ENCODE results near the gene GIT1. TPM values are rescaled to one million over a fixed set of nuclear protein-coding genes. Genes with fewer than 3 reads are reported as not detected.

Gene GIT1
- total RNA-seq, 1 donor from 2014 or later: 96.5 TPM

GRCh38 chr17:29590411-29591145 is 1.1 kb upstream of the GIT1 start:
- TF ChIP-seq CTCF (conservative IDR thresholded peaks at IDR 0.05): no peak
- Mint-ChIP-seq H3K4me1 (peaks cover 56% of the 10 kb centered on the region), H3K9me3 (no peaks in the 10 kb centered on the region), H3K4me3 (peak overlapping the region; percentile 94), H3K27ac (ENCODE audit: unreplicated experiment) (peak overlapping the region; percentile 95), H3K27me3 (ENCODE audit: low read depth) (no peaks in the 10 kb centered on the region), H3K36me3 (ENCODE audit: low read depth) (no peaks in the 10 kb centered on the region)
- no peak for DNase-seq (ENCODE audit: low read depth, low spot score)

GRCh38 chr17:29588562-29589411 is 661 bp downstream of the GIT1 start:
- Mint-ChIP-seq H3K4me1 (peaks cover 62% of the 10 kb centered on the region), H3K36me3 (ENCODE audit: low read depth) (no peaks in the 10 kb centered on the region), H3K27me3 (ENCODE audit: low read depth) (no peaks in the 10 kb centered on the region), H3K27ac (ENCODE audit: unreplicated experiment) (no peak overlapping the region), H3K4me3 (peak overlapping the region; percentile 98), H3K9me3 (no peaks in the 10 kb centered on the region)
- DNase-seq (ENCODE audit: low read depth, low spot score): no peak
- no peak for TF ChIP-seq CTCF (conservative IDR thresholded peaks at IDR 0.05)

DNA sequence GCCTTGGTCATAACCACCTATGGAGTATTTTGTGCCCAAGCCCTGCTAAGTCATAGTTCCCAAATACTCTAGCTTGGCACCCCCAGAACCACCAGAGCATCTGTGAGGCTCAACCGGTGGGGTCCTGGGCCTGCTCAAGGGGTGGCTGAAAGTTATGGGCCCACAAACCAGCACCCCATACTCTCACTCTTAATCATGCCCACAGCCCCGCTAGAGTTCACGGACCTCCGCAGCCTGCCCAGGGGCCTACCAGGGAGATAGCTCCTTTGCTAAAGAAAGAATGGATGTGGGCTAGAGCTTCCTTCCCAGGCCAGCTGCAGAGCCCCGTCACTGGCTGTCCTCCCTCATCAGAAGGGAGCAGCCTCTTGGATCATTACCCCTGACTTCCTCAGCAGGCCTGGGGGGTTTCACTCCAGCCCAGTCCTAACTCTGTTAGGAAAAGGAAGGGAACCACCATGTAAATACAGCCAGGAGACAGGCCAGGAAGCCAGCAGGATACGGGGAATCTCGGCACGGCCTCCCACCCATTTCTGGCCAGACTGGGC is 1.4 kb downstream of the GIT1 start:
- no peaks in the 10 kb centered on the region for H3K9me3 Mint-ChIP-seq
- no peaks in the 10 kb centered on the region for H3K36me3 Mint-ChIP-seq (ENCODE audit: low read depth)
- H3K27me3 Mint-ChIP-seq (ENCODE audit: low read depth): no peaks in the 10 kb centered on the region
- peaks cover 65% of the 10 kb centered on the region for H3K4me1 Mint-ChIP-seq
- peak overlapping the region; percentile 98 for H3K4me3 Mint-ChIP-seq
- no peak for TF ChIP-seq CTCF (conservative IDR thresholded peaks at IDR 0.05)
- no peak overlapping the region for H3K27ac Mint-ChIP-seq (ENCODE audit: unreplicated experiment)
- no peak for DNase-seq (ENCODE audit: low read depth, low spot score)

DNA sequence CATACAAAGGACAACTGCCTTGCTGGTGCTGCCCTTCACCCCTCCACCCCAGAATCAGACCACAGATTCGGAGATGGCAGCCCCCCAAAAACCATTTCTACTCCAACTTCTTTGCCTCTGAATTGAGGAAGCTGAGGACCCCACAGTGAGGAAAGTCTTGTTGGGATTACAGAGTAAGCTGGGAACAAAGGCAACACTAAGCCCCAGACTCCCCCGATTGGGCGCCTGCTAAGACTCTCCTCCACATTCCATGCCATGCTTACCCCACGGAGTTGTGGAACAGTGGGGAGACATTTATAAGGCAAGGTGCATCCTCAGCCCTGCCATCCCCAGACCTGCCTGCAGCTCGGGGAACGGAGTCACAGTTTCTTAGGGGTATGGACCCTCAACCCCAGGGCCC is 1.9 kb downstream of the GIT1 start:
- Mint-ChIP-seq H3K4me3 (peak overlapping the region; percentile 98), H3K9me3 (no peaks in the 10 kb centered on the region), H3K4me1 (peaks cover 62% of the 10 kb centered on the region), H3K27ac (ENCODE audit: unreplicated experiment) (no peak overlapping the region), H3K36me3 (ENCODE audit: low read depth) (no peaks in the 10 kb centered on the region), H3K27me3 (ENCODE audit: low read depth) (no peaks in the 10 kb centered on the region)
- TF ChIP-seq CTCF (conservative IDR thresholded peaks at IDR 0.05): no peak
- DNase-seq (ENCODE audit: low read depth, low spot score): no peak

DNA sequence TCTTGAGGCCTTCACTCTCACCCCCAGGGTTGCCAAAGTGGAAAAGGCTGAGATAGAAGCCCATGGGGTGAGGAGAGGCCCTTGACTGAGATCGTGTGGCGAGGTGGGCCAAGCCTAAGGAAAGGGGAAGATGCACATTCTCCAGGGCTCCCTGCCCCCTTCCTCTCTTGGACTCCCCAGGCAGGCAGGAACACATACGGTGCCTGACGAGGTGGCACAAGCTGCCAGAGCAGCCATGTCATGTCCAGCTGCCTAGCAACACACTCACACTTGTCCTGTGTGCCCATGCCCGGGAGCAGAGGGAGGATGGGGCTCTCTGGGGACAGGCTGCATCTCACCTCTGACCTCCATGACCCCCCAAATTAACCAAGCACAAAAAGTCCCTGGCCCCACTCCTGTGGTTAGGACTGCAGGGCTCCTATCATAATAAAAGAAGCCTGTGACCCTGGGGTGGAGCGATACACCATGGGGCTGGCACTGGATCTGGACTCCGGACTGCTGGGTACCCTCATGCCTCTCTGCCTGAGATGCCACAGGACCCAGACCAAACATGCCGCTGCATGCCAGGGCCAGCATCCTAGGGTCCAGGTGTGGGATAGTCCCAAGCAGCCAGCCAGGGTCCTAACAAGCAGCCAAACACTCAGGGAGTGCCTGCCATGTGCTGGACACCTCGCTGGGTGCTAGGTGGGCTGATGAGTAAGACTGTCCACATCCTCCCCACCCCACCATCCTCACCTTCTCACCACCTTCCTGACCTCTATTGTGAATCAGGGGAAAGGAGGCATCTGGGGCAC is 2.6 kb downstream of the GIT1 start:
- Mint-ChIP-seq H3K27me3 (ENCODE audit: low read depth) (no peaks in the 10 kb centered on the region), H3K9me3 (no peaks in the 10 kb centered on the region), H3K4me1 (peaks cover 55% of the 10 kb centered on the region), H3K27ac (ENCODE audit: unreplicated experiment) (no peak overlapping the region), H3K36me3 (ENCODE audit: low read depth) (no peaks in the 10 kb centered on the region), H3K4me3 (peak overlapping the region; percentile 98)
- TF ChIP-seq CTCF (conservative IDR thresholded peaks at IDR 0.05): no peak
- no peak for DNase-seq (ENCODE audit: low read depth, low spot score)
